ENCODE measurements around the gene FPGS. TPM values are rescaled to one million over a fixed set of nuclear protein-coding genes. Genes with fewer than 3 reads are reported as not detected.

Gene FPGS
- total RNA-seq, 1 experiment from 2014 or later, result 81.7 TPM

GRCh38 chr9:127816362-127816725 lies 13.7 kb downstream of the FPGS start:
- Mint-ChIP-seq H3K4me3 (no peak overlapping the region), H3K36me3 (peaks cover 18% of the 10 kb centered on the region; the same call in 1 of the 2 replicates), H3K9me3 (no peaks in the 10 kb centered on the region), H3K4me1 (no peaks in the 10 kb centered on the region), H3K27me3 (ENCODE audit: low read depth) (no peaks in the 10 kb centered on the region), H3K27ac (no peak overlapping the region)
- POLR2A ChIA-PET, result no interaction called here
- CTCF ChIA-PET, result interaction anchor here (3.5 kb wide), 1 partner anchor 53 kb away, joined by 16 read pairs; no protein-coding TSS in a partner anchor
- DNase-seq (ENCODE audit: low spot score) (no peak), ATAC-seq (no peak)
- TF ChIP-seq FOXK1 (CRISPR knock-in tag; IDR thresholded peaks at IDR 0.05) (no peak), FOXJ3 (CRISPR knock-in tag; IDR thresholded peaks at IDR 0.05; ENCODE audit: borderline replicate concordance) (no peak), CTCF (IDR thresholded peaks at IDR 0.05) (no peak), MAX (CRISPR knock-in tag; IDR thresholded peaks at IDR 0.05) (no peak), USF1 (CRISPR knock-in tag; IDR thresholded peaks at IDR 0.05) (no peak), FOXP4 (CRISPR knock-in tag; IDR thresholded peaks at IDR 0.05) (no peak), GTF2I (CRISPR knock-in tag; conservative IDR thresholded peaks at IDR 0.05) (no peak), HMGXB4 (CRISPR knock-in tag; IDR thresholded peaks at IDR 0.05) (no peak), GABPB1 (CRISPR knock-in tag; IDR thresholded peaks at IDR 0.05) (no peak), ZNF671 (CRISPR knock-in tag; IDR thresholded peaks at IDR 0.05) (no peak), PRDM15 (CRISPR knock-in tag; IDR thresholded peaks at IDR 0.05) (no peak), NR2C2 (CRISPR knock-in tag; IDR thresholded peaks at IDR 0.05) (no peak), ZNF281 (CRISPR knock-in tag; IDR thresholded peaks at IDR 0.05) (no peak), GRHL2 (CRISPR knock-in tag; IDR thresholded peaks at IDR 0.05; ENCODE audit: insufficient replicate concordance, severe bottlenecking) (no peak), AFF4 (CRISPR knock-in tag; IDR thresholded peaks at IDR 0.05; ENCODE audit: borderline replicate concordance) (no peak), USF2 (CRISPR knock-in tag; IDR thresholded peaks at IDR 0.05) (no peak), ZNF317 (CRISPR knock-in tag; IDR thresholded peaks at IDR 0.05; ENCODE audit: borderline replicate concordance, low read depth) (no peak), RORB (CRISPR knock-in tag; IDR thresholded peaks at IDR 0.05) (no peak)

All from WTC11 (cell line).